B cell (primary cell): Measurements from ENCODE around the gene ASPSCR1. TPM values are rescaled to one million over a fixed set of nuclear protein-coding genes. Genes with fewer than 3 reads are reported as not detected.

Source experiments
- ATAC-seq: fragments of 200-7000 bp; cut with Tn5 transposase; one replicate; pipeline ENCODE4 v1.10.0; 2021; ENCODE audit warnings: low read depth, mild to moderate bottlenecking, moderate number of reproducible peaks, moderate library complexity
- CTCF ChIA-PET: fragments of 350-600 bp; sonication (Branson Sonifier 250); formaldehyde crosslinking; loops from one replicate; lab custom pipeline; 2021; ENCODE audit warnings: antibody characterized with exemption, inconsistent platforms; lab: Charles Lee
- POLR2A ChIA-PET: fragments of 350-600 bp; sonication (Branson Sonifier 250); formaldehyde crosslinking; loops from one replicate; lab custom pipeline; 2021; ENCODE audit warnings: antibody characterized with exemption; lab: Charles Lee
- DNase-seq: peaks from one replicate; pipeline ENCODE4 v3.0.0; 2013
- H2AFZ ChIP-seq: 2 replicates; pipeline ENCODE4 v1.6.1; 2012; ENCODE audit warnings: mild to moderate bottlenecking, low read depth, low read length; ENCODE audit not compliant: insufficient read depth, poor library complexity, severe bottlenecking
- H3K27ac ChIP-seq, 2 donors: 1 replicate in 1 of 2; 2 replicates in 1 of 2; pipeline ENCODE4 v1.5.1; 2012 to 2013; ENCODE audit warnings: low read length in 2 of 2, mild to moderate bottlenecking in 2 of 2, moderate library complexity in 1 of 2
- H3K27me3 ChIP-seq, 4 experiments: fragments of 200-600 bp in 1 of 4; sonication (generic) in 1 of 4; replicated peaks in 1 of 4; 1 replicate in 2 of 4; 2 replicates in 2 of 4; pipeline versions ENCODE4 v1.6.1 to v1.7.0; 2013 to 2016; ENCODE audit warnings: low read length in 3 of 4, mild to moderate bottlenecking in 2 of 4, mixed read lengths in 1 of 4, moderate library complexity in 1 of 4; ENCODE audit not compliant: insufficient read depth in 4 of 4, control insufficient read depth in 3 of 4; ENCODE audit errors: control extremely low read depth in 1 of 4
- H3K36me3 ChIP-seq, 2 experiments: replicated peaks in 1 of 2; 1 replicate in 1 of 2; 2 replicates in 1 of 2; pipeline versions ENCODE4 v1.6.1 to v1.7.1; 2013; ENCODE audit warnings: low read length in 1 of 2; ENCODE audit not compliant: insufficient read depth in 2 of 2, control insufficient read depth in 1 of 2; ENCODE audit errors: control extremely low read depth in 1 of 2, extremely low read depth in 1 of 2
- H3K4me1 ChIP-seq, 2 donors: fragments of 200-600 bp in 1 of 2; sonication (generic) in 1 of 2; 1 replicate in 1 of 2; 2 replicates in 1 of 2; pipeline versions ENCODE4 v1.5.1 to v1.6.1; 2013 to 2017; ENCODE audit warnings: low read length in 2 of 2; ENCODE audit not compliant: control insufficient read depth in 2 of 2, insufficient read depth in 2 of 2
- H3K4me2 ChIP-seq: replicated peaks from 2 replicates; pipeline ENCODE3; 2012; ENCODE audit warnings: mild to moderate bottlenecking, low read depth, low read length; ENCODE audit not compliant: poor library complexity, severe bottlenecking
- H3K4me3 ChIP-seq, 5 experiments: fragments of 200-600 bp in 1 of 5; sonication (generic) in 1 of 5; 1 replicate in 3 of 5; 2 replicates in 2 of 5; pipeline versions ENCODE4 v1.5.1 to v1.7.0; 2011 to 2016; ENCODE audit warnings: low read length in 4 of 5, mild to moderate bottlenecking in 4 of 5, low read depth in 2 of 5, control low read depth in 1 of 5, moderate library complexity in 1 of 5; ENCODE audit not compliant: insufficient read depth in 1 of 5; ENCODE audit errors: control extremely low read depth in 1 of 5, extremely low read depth in 1 of 5
- H3K79me2 ChIP-seq: fragments of 200-600 bp; sonication (generic); one replicate; pipeline ENCODE4 v1.6.0; 2016; ENCODE audit warnings: low read length; ENCODE audit not compliant: control insufficient read depth, insufficient read depth
- H3K9ac ChIP-seq: fragments of 200-600 bp; sonication (generic); 2 replicates; pipeline ENCODE4 v1.6.1; 2017; ENCODE audit warnings: mild to moderate bottlenecking, low read length, moderate library complexity
- H3K9me3 ChIP-seq, 3 donors: one replicate each; pipeline versions ENCODE4 v1.6.1 to v1.7.1; 2013; ENCODE audit warnings: low read length in 2 of 3; ENCODE audit not compliant: control insufficient read depth in 2 of 3, insufficient read depth in 1 of 3; ENCODE audit errors: control extremely low read depth in 1 of 3
- H4K20me1 ChIP-seq: 2 replicates; pipeline ENCODE4 v1.6.0; 2012; ENCODE audit warnings: mild to moderate bottlenecking, low read length; ENCODE audit not compliant: insufficient read depth, control insufficient read depth, poor library complexity, severe bottlenecking
- H3K27ac Mint-ChIP-seq: one replicate; pipeline ENCODE4 v1.8.0; 2021; ENCODE audit warnings: mixed read lengths
- H3K27me3 Mint-ChIP-seq: one replicate; pipeline ENCODE4 v1.8.0; 2021; ENCODE audit warnings: mixed read lengths
- H3K4me1 Mint-ChIP-seq: one replicate; pipeline ENCODE4 v1.8.0; 2021; ENCODE audit warnings: mixed read lengths
- H3K4me3 Mint-ChIP-seq: one replicate; pipeline ENCODE4 v1.8.0; 2021; ENCODE audit warnings: mixed read lengths
- H3K9me3 Mint-ChIP-seq: one replicate; pipeline ENCODE4 v1.8.0; 2022; ENCODE audit warnings: mixed read lengths; ENCODE audit not compliant: insufficient read depth
- CTCF ChIP-seq: fragments of 200-600 bp; IDR thresholded peaks from one replicate; pipeline ENCODE4 v1.8.0; 2022; ENCODE audit warnings: antibody characterized with exemption, mild to moderate bottlenecking
- EZH2 ChIP-seq: IDR thresholded peaks from 2 replicates; pipeline ENCODE4 v1.6.1; 2012; ENCODE audit warnings: borderline replicate concordance, low read depth, mild to moderate bottlenecking, moderate library complexity, low read length; ENCODE audit not compliant: insufficient read depth, poor library complexity, severe bottlenecking
- WGBS: methylation state at CpG from one replicate; pipeline ENCODE4 v1.1.5; 2013; ENCODE audit warnings: missing lambda C conversion rate; ENCODE audit not compliant: insufficient coverage; 5-methylcytosine and 5-hydroxymethylcytosine counted together
- intact Hi-C: fragments of 100-400 bp; cut with micrococcal nuclease; formaldehyde crosslinking; loops from one replicate; pipeline ENCODE4 v1.10.0; 2022
- polyA plus RNA-seq: library from polyadenylated mRNA; depleted of rRNA; stranded (reverse); fragments of >200 nt; gene quantifications from 2 replicates; pipeline ENCODE4 v1.2.3, GENCODE V29; 2012
- total RNA-seq, 2 donors: library from RNA; stranded (reverse); fragments of 120-200 nt in 1 of 2; gene quantifications; 1 replicate in 1 of 2; 2 replicates in 1 of 2; pipeline versions ENCODE4 v1.2.3 to v1.2.4, GENCODE V29; 2013 to 2022

The ASPSCR1 gene
- total and polyA plus RNA-seq, 2 donors (not counting 1 experiment from before 2014, with no cell fraction given): 34.0 to 46.7 TPM

- Histone ChIP-seq H3K36me3 (peaks cover 0 to 2% of the 10 kb centered on the region in 2 experiments), H3K9me3 (no peaks in the 10 kb centered on the region), H4K20me1 (peaks cover 7% of the 10 kb centered on the region), H3K4me3 (no peak overlapping the region), H3K4me2 (no peak overlapping the region), H3K27ac (no peak overlapping the region), H3K79me2 (peaks cover 3% of the 10 kb centered on the region), H3K4me1 (no peaks in the 10 kb centered on the region), H3K27me3 (no peaks in the 10 kb centered on the region), H2AFZ (no peak overlapping the region), H3K9ac (no peak overlapping the region)
- Mint-ChIP-seq H3K4me3 (no peak overlapping the region), H3K27me3 (no peaks in the 10 kb centered on the region), H3K4me1 (no peaks in the 10 kb centered on the region), H3K27ac (no peak overlapping the region), H3K9me3 (no peaks in the 10 kb centered on the region)
- WGBS: 97% methylated on average over 13 of the region's 14 CpGs
- TF ChIP-seq EZH2 (no peak), CTCF (no peak)
- CTCF ChIA-PET: interaction anchor here (0.6 kb wide), 1 partner anchor 42 kb away, joined by 3 read pairs; no protein-coding TSS in a partner anchor
- intact Hi-C loops: no loop called here
- no peak for DNase-seq
- no peak for ATAC-seq
- POLR2A ChIA-PET: interaction anchor here (0.5 kb wide), 1 partner anchor 105 kb away, joined by 3 read pairs; no protein-coding TSS in a partner anchor
These were observed 21.4 kb downstream of the ASPSCR1 start for GRCh38 chr17:81998691-81999438.

DNA sequence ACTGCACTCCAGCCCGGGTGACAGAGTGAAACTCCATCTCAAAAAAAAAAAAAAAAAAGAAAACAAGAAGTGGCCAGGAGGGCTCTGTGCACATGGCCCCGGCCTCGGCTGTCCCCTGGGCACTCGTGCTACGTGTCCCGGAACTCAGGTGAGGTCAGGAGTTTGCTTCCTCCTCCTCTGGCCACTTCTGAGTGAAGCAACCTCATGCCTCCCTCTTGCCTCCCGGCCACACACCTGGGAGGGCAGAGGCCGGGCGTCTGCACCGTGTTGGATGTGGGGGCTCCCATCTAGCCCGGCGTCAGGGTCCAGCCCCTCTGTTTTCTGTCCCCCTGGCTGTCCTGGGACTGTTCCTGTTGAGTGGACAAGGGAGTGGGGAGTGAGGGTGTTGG, 22.2 kb downstream of the ASPSCR1 start:
- no peak for TF ChIP-seq EZH2
- TF ChIP-seq CTCF: no peak
- H4K20me1 ChIP-seq: peaks cover 7% of the 10 kb centered on the region
- H3K36me3 ChIP-seq: peaks cover 0 to 2% of the 10 kb centered on the region in 2 experiments
- H3K4me2 ChIP-seq: no peak overlapping the region
- no peak for DNase-seq
- no peaks in the 10 kb centered on the region for H3K4me1 Mint-ChIP-seq
- no peak overlapping the region for H3K9ac ChIP-seq
- H3K9me3 Mint-ChIP-seq: no peaks in the 10 kb centered on the region
- intact Hi-C loops: no loop called here
- H3K4me3 Mint-ChIP-seq: no peak overlapping the region
- H3K4me3 ChIP-seq: no peak overlapping the region
- H3K4me1 ChIP-seq: no peaks in the 10 kb centered on the region
- 86% methylated on average over 5 of the region's 12 CpGs for WGBS
- peaks cover 3% of the 10 kb centered on the region for H3K79me2 ChIP-seq
- ChIA-PET CTCF (no interaction called here), POLR2A (no interaction called here)
- H2AFZ ChIP-seq: no peak overlapping the region
- ATAC-seq: no peak
- no peaks in the 10 kb centered on the region for H3K27me3 ChIP-seq
- no peaks in the 10 kb centered on the region for H3K9me3 ChIP-seq
- H3K27ac ChIP-seq: no peak overlapping the region
- no peaks in the 10 kb centered on the region for H3K27me3 Mint-ChIP-seq
- no peak overlapping the region for H3K27ac Mint-ChIP-seq
